ENCODE data around the gene TMPRSS7. TPM values are rescaled to one million over a fixed set of nuclear protein-coding genes. Genes with fewer than 3 reads are reported as not detected.

TMPRSS7 gene
- total and polyA plus RNA-seq, 2 of the 8 experiments (the other 6 are each of a cell fraction or from before 2014, with no cell fraction given), result not detected

GRCh38 chr3:112010636-112011035 is 23.9 kb upstream of the TMPRSS7 start (continued):
- TF ChIP-seq CHD7 (IDR thresholded peaks at IDR 0.05; ENCODE audit: insufficient replicate concordance, low read length) (no peak), PHF8 (conservative IDR thresholded peaks at IDR 0.05; ENCODE audit: low read depth, low read length) (no peak), TAF7 (optimal IDR thresholded peaks at IDR 0.05; ENCODE audit: borderline replicate concordance, low read depth, low read length) (no peak), KDM4A (IDR thresholded peaks at IDR 0.05; ENCODE audit: low read depth, low read length, severe bottlenecking) (no peak), EP300 (IDR thresholded peaks at IDR 0.05; ENCODE audit: borderline replicate concordance in 1 of 2, low read depth in 2 of 2, low read length in 2 of 2) (no peak), CREB1 (IDR thresholded peaks at IDR 0.05) (no peak), CHD2 (IDR thresholded peaks at IDR 0.05; ENCODE audit: low read length) (no peak), BACH1 (IDR thresholded peaks at IDR 0.05; ENCODE audit: low read length) (no peak)
